Erythroblast (primary cell): Measurements from ENCODE around the gene NDUFB10.

Source experiments
- GATA1 ChIP-seq: IDR thresholded peaks from 2 replicates; pipeline ENCODE4 v1.6.1; 2011; ENCODE audit warnings: low read depth, mild to moderate bottlenecking, control low read depth, low read length, moderate library complexity
- POLR2A ChIP-seq: IDR thresholded peaks from 2 replicates; pipeline ENCODE4 v1.6.1; 2011; ENCODE audit warnings: mild to moderate bottlenecking, low read length

DNA sequence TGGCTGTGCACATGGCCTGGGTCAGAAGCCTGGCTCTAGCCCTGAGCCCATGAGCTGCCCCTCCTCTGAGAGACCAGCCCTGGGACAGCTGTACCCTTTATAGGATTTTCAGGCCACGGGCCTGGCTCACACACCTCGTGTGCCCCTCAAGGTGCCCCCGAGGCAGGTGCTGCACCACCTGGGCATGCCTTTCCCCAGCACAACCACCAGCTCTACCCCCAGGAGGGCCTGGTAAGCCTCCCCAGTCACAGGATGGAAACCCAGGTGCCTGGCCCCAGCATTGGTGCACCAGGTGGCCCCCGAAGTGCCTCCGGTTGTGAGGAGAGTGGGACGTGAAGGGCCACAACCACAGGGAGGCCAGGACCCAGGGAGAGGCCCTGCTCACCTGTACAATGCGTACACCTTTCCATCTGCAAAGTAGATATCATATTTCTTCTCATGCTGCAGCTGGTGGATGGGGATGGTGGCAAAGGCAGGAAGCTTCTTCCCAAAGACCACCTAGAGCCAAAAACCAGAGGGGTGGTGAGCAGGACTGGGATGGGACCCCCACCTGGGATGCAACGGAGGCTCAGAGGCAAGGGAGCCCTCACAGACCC, 44.0 kb downstream of the NDUFB10 start:
- TF ChIP-seq POLR2A, result no peak
- TF ChIP-seq GATA1, result no peak
